ENCODE results near the gene TMA7B.

- no peak for TF ChIP-seq POLR2A (IDR thresholded peaks at IDR 0.05)
- no peak for TF ChIP-seq CTCF (IDR thresholded peaks at IDR 0.05)
Measured at GRCh38 chr22:39916496-39916895, 43.7 kb upstream of the TMA7B start.

Measured in esophagus squamous epithelium (tissue), 4 donors.